Measurements from ENCODE around the gene SH3GL2.

Gene SH3GL2

DNA sequence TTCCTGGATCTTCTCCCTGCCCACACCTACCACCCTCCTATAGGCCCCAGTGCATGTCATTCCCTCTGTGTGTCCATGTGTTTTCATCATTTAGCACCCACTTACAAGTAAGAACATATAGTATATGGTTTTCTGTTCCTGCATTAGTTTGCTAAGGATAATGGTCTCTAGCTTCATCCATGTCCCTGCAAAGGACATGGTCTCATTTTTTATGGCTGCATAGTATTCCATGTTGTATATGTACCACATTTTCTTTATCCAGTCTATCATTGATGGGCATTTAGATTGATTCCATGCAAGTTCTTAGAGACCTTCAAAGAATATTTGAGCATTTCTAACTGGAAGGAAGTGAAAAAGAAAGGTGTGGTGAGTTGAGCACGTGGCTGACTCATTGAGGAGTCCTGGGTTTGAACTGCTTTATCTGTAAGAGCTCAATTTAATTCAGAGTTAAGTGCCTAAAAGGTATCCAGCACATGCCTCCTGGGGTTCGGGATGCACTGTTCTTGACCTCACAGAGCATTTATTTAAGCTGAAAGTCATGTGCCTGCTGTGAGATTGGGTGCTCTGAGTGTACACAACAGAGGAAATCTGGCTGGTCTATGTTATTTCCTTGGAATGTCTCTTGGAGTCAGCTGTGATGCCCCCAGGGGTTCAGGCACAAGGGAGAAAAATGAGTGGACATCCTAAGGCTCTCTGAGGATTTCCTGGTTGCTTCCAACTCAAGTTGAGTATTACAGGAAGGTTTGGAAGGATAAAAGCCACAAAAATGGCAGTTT is 56.4 kb downstream of the SH3GL2 start:
- TF ChIP-seq, protein P1, sequence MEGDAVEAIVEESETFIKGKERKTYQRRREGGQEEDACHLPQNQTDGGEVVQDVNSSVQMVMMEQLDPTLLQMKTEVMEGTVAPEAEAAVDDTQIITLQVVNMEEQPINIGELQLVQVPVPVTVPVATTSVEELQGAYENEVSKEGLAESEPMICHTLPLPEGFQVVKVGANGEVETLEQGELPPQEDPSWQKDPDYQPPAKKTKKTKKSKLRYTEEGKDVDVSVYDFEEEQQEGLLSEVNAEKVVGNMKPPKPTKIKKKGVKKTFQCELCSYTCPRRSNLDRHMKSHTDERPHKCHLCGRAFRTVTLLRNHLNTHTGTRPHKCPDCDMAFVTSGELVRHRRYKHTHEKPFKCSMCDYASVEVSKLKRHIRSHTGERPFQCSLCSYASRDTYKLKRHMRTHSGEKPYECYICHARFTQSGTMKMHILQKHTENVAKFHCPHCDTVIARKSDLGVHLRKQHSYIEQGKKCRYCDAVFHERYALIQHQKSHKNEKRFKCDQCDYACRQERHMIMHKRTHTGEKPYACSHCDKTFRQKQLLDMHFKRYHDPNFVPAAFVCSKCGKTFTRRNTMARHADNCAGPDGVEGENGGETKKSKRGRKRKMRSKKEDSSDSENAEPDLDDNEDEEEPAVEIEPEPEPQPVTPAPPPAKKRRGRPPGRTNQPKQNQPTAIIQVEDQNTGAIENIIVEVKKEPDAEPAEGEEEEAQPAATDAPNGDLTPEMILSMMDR (IDR thresholded peaks at IDR 0.05; ENCODE audit: low read depth, low read length, missing control alignments): no peak
- DNase-seq (ENCODE audit: low read depth): no peak
- no peak overlapping the region for H3K4me3 ChIP-seq (ENCODE audit: low read depth, low read length)
- in situ Hi-C loops (cut with HindIII; ENCODE audit: low sequenced_read_pairs): no loop called here

DNA sequence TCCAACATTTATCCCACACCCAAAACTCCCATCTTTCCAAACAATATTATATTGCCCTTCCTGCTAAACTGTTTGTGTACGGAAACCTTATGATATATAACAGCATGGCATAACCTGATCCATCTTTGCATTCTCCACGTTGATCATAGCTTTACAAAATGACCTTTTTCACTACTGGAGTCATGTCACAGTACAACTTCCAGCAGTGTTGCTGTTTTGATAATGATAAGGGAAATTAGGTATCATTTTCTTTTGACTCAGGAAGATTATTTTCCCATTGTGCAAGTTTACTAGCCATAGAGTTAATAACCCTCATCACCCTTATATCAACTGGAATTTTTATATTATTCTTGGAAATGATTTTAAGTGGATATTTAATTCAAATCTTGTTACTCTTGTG is 57.5 kb downstream of the SH3GL2 start:
- TF ChIP-seq, protein P1 (IDR thresholded peaks at IDR 0.05; ENCODE audit: low read depth, low read length, missing control alignments): no peak
- H3K4me3 ChIP-seq (ENCODE audit: low read depth, low read length): no peak overlapping the region
- in situ Hi-C loops (cut with HindIII; ENCODE audit: low sequenced_read_pairs): no loop called here
- no peak for DNase-seq (ENCODE audit: low read depth)

DNA sequence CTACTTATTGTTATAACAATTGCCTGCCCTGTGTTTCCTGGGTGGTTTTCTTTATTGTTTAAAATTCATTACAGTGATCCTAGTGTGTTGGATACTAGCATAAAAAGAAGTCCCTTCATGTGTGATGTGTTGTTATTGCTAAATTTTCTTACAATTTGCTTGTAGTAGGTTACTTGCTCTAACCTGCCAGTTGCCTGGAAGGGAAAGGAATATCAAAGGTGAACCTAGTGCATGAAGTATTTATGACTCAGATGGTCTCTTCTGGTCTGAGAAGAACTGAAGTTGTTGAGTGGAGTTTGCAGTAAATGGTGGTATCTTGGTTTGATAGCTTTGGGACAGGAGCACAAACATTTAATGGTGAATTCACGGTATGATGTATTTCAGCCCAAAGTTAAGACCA is 58.0 kb downstream of the SH3GL2 start:
- DNase-seq (ENCODE audit: low read depth): no peak
- in situ Hi-C loops (cut with HindIII; ENCODE audit: low sequenced_read_pairs): no loop called here
- H3K4me3 ChIP-seq (ENCODE audit: low read depth, low read length): no peak overlapping the region
- TF ChIP-seq, protein P1 (IDR thresholded peaks at IDR 0.05; ENCODE audit: low read depth, low read length, missing control alignments): no peak

DNA sequence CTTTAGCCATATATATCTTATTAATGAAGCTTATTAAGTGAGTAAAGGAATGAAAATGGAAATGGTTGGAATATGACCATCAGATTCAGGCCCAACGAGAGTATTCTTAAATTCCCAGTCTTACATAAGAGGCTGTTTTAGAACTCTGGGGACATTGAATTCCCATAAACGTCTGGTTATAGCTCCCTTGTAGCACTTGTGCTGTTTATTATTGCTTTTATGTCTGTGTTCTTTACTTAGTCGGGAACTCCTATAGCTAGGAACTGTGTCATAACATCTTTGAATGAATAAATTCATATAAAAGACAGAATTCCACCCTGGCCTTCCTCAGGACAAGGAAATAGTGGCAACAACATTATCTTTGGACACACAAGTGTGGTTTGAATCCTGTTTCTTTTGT is 58.4 kb downstream of the SH3GL2 start:
- H3K4me3 ChIP-seq (ENCODE audit: low read depth, low read length): no peak overlapping the region
- no peak for DNase-seq (ENCODE audit: low read depth)
- TF ChIP-seq, protein P1 (IDR thresholded peaks at IDR 0.05; ENCODE audit: low read depth, low read length, missing control alignments): no peak
- in situ Hi-C loops (cut with HindIII; ENCODE audit: low sequenced_read_pairs): no loop called here

DNA sequence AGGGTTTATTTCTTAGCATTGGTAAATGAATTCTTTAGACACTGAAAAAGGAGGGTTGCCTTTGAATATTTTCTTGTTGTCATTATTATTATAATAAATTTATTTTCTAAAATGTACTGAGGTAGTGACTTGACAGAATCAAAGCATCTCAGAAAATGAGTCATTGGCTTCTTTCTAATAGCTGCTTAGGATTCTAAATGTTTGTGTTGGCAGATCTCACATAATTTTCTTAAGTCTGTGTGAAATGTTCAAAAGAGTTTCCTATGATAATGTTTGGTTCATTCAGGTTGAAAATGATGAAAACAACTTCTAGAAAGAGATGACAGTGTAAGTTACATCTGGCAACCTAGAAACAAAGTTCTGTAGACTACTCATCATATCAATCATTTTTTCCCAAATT is 69.7 kb downstream of the SH3GL2 start:
- in situ Hi-C loops (cut with HindIII; ENCODE audit: low sequenced_read_pairs): loop anchor here (5.0 kb wide), 1 partner anchor 36 kb away; no protein-coding TSS in a partner anchor
- H3K4me3 ChIP-seq (ENCODE audit: low read depth, low read length): no peak overlapping the region
- TF ChIP-seq, protein P1 (IDR thresholded peaks at IDR 0.05; ENCODE audit: low read depth, low read length, missing control alignments): no peak
- no peak for DNase-seq (ENCODE audit: low read depth)

DNA sequence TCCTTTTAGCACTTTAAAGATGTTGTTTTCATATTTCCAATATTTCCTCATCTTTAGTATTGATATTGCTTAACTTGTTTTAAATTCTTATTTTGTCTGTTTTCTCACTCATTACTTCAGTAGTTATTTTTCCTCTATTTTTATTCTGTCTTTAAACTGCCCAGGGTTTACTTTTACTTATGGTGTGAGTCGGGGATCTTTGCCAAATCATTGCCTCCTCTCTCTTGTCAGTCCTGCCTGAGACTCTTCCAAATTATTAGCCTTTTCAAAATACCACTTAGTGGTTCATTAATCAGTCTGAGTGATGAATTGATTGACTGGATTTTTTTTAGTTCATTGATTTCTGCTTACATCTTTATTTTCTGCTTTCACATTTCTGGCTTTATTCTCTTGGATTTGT is 72.9 kb downstream of the SH3GL2 start:
- TF ChIP-seq, protein P1 (IDR thresholded peaks at IDR 0.05; ENCODE audit: low read depth, low read length, missing control alignments): no peak
- DNase-seq (ENCODE audit: low read depth): no peak
- in situ Hi-C loops (cut with HindIII; ENCODE audit: low sequenced_read_pairs): no loop called here
- no peak overlapping the region for H3K4me3 ChIP-seq (ENCODE audit: low read depth, low read length)
